C1 segment of cervical spinal cord (tissue), 14 donors: ENCODE results near the gene LETM1.

Source experiments
- DNase-seq, 14 donors: peaks; one replicate each; lab custom pipeline; 2025; lab: John Stamatoyannopoulos, UW

Gene LETM1

DNA sequence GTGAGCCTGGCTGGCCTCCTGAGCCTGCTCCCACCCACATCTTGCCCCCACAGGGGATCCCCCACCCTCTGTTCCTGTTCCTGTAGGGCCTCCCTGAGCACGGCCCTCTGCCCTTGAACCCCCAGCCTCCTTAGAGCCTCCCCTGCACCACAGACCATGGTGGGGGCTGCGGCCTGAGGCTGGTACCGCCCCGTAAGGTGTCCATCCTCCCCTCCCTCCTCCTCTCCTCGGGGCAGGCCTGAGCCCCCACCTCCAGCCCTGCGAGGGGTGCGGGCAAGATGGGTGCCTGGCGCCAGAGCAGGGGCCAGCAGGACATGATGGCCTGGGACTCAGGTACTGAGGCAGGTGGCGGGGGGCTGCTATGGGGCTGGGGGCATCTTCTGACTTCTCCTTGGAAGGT lies 91.3 kb downstream of the LETM1 start:
- no peak for DNase-seq

DNA sequence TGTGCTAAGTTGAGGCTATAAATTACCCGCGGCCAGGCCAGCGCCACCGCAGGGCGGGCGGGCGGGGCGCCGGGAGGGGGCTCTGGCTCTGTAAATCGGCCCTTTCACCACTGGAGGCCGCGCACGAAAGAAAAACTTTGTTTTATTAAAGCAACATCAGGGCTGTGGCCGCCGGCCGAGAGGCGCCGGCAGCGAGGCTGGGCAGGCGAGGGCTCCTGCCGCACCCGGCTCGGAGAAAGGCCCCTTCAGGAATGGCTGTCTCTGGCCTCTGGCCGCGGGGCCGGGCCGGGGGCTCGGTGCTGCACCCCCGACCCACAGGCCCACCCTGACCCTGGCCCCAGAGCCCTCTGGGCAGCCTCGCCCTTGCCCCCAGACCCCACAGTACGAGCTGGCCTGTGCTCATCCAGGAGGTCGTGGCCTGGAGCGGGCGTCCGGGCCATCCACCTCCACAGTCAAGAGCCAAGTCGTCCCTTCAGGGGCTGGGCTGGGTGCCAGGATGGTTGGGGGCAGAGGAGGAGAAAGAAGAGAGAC lies 92.3 kb downstream of the LETM1 start:
- DNase-seq, result peak in 9 of 14 donors; percentile 8 to 73 (median 45)

DNA sequence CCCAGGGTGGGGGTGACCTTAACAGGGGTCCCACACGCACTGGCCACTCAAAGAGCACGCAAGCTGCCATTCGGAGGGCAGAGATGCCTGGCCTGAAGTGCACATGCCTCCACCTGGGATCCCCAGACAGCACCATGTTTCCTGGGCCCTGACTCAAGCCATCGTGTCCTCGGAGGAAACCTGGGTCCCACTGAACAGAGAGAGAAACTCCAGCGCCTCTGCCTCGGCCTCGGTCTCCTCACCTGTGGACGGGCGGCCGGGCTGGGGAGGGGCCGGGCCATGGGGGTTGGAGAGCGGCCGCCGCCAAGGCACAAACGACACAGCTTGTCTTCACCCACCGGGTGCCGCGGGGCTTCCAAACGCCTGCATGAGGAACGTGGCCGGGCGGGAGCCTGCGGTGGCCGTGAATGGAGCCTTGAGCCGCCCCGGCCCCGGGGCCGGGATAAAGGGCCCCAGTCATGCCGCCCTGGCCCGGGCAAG lies 92.8 kb downstream of the LETM1 start:
- DNase-seq, result peak in 1 of 14 donors; percentile 48

DNA sequence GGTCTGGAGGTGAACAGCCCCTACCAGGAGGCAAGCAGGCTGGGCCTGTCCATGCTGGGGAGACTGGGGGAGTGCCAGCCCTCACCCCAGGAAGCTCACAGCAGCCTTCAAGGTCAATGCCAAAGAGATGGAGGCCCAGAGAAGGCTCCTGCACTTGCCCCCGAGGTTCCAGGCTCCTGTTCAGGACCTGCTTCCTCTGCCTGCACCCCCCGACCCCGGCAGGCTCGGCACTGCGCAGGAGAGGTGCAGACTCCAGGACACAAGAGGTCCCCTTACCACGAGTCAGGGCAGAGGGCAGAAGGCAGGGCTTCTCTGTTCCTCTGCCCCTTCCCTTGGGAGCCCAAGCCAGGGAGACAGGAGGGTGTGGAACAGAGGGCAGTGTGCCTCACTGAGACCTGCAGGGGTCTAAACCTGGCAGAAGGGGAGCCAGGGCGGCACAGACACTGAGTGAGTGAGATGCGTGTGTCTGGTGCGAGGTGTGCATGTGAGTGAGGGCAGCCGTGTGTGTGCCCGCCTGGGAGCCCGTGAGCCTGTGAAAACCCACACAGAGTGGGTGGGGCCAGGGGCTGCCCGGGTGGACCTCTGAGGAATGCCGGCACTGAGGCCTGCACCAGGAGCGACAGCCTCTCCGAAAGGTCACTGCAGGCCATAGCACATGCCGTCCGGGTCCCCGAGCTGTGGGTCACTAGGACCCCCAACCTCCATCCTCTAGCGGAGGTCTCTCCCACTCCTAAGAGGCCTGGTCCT lies 93.5 kb downstream of the LETM1 start:
- DNase-seq, result no peak
